LNCaP clone FGC (cell line): Measurements from ENCODE around the gene PPP3CB.

Experiments
- DNase-seq: peaks from one replicate; pipeline ENCODE4 v3.0.0-alpha.2; 2011; ENCODE audit warnings: low read depth
- H3K4me3 ChIP-seq: 2 replicates; pipeline ENCODE4 v1.5.1; 2011; ENCODE audit warnings: mild to moderate bottlenecking, low read depth, low read length, control low read depth
- CTCF ChIP-seq: IDR thresholded peaks from 2 replicates; pipeline ENCODE4 v1.5.1; 2012; ENCODE audit warnings: mild to moderate bottlenecking; ENCODE audit not compliant: control insufficient read depth, insufficient read depth; ENCODE audit errors: extremely low read depth

Gene PPP3CB

GRCh38 chr10:73522263-73522662 is 26.4 kb upstream of the PPP3CB start:
- TF ChIP-seq CTCF: no peak
- H3K4me3 ChIP-seq: no peak overlapping the region
- DNase-seq: no peak

- no peak for TF ChIP-seq CTCF
- H3K4me3 ChIP-seq: no peak overlapping the region
- no peak for DNase-seq
Measured at GRCh38 chr10:73519336-73519735, 23.5 kb upstream of the PPP3CB start.

- DNase-seq: no peak
- H3K4me3 ChIP-seq: no peak overlapping the region
- TF ChIP-seq CTCF: no peak
Measured at GRCh38 chr10:73517166-73517888, 21.5 kb upstream of the PPP3CB start.

GRCh38 chr10:73512207-73512743 is 16.5 kb upstream of the PPP3CB start:
- no peak for DNase-seq
- no peak for TF ChIP-seq CTCF
- H3K4me3 ChIP-seq: no peak overlapping the region

GRCh38 chr10:73509695-73510094 is 13.9 kb upstream of the PPP3CB start:
- no peak overlapping the region for H3K4me3 ChIP-seq

GRCh38 chr10:73506491-73506890 is 10.7 kb upstream of the PPP3CB start:
- no peak for DNase-seq
- no peak for TF ChIP-seq CTCF
- no peak overlapping the region for H3K4me3 ChIP-seq

More at GRCh38 chr10:73509695-73510094, 13.9 kb upstream of the PPP3CB start:
- no peak for TF ChIP-seq CTCF
- DNase-seq: no peak

- no peak for TF ChIP-seq CTCF
- DNase-seq: no peak
- H3K4me3 ChIP-seq: no peak overlapping the region
Measured at GRCh38 chr10:73506074-73506473, 10.2 kb upstream of the PPP3CB start.
